Activated CD4-positive, alpha-beta T cell treated with anti-CD3 and anti-CD28 coated beads, Interleukin-2, Interleukin-4, amounts not matched to agents 100 ng/mL and 50 ng/mL, durations not matched to agents 16 hours and 8 hours (primary cell): ENCODE measurements around the gene MYO1D.
"Not testable (repeated sequence)": the region's sequence is repeated elsewhere in the genome, so short reads cannot be mapped to it uniquely, and the experiment has no call there.

Experiments
- DNase-seq: peaks from one replicate; pipeline ENCODE4 v3.0.0-alpha.2; 2020; ENCODE audit warnings: low spot score

The MYO1D gene

DNA sequence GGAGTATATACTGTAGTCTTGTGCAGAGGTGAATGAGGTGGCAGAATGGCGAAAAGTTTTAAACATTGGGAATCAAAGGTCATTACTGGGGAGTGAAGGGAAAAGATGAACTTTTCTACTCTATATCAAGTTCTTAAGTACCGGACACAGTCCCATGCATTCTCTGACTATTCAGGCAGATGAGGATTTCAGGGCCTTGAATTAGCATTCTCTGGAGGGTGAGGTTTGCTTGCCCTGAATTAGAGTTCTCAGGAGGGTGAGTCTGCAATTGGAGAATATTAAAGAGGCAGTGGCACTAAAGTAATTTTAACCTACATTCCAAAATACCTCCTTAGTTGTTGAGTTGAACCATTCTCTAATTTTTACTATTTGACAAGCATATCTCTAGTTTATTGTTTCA is 423.6 kb downstream of the MYO1D start:
- DNase-seq: no peak

DNA sequence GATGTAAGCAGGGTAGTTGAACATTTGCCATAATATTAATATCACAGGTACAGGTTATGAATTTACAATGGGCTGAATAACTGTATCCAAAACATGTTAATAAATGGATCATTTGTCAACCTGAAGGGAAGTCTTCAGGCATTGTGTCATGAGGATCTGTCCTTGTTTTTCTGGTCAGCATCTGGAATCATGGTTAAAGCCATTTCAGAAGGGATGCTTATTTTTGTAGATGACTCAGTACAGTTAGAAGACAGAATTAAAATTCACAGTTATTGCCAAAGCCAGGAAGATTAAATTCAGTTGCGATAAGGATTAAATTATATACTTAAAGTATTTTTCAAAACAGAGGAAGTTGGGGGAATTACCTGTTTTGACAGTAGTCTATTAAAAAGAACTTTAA is 424.6 kb downstream of the MYO1D start:
- no peak for DNase-seq

DNA sequence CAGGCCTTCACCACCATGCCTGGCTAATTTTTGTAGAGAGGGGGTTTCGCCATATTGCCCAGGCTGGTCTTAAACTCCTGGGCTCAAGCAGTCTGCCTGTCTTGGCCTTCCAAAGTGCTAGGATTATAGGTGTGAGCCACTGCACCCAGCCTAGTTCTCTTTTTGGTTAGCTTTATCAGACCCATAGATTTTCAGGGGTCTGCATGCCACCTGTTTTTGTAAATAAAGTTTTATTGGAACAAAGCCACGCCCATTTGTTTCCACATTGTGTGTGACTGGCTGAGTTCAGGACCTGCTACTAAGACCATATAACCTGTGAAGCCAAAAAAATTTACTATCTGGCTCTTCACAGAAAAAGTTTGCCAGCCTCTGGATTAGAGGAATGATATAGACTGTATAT is 425.0 kb downstream of the MYO1D start:
- no peak for DNase-seq

DNA sequence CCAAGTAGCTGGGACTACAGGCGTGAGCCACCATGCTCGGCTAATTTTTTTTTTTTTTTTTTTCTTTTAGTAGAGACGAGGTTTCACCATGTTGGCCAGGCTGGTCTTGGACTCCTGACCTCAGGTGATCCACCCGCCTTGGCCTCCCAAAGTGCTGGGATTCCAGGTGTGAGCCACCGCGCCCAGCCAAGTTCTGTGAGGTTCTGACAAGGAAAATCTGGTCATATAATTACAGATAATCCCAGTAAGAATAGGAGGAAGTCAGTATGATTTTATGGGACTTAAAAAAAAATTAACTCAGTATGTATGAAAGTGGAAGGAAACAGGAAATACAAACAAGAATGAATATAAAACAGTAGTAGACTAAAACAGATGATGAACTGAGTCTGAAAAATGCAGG is 426.5 kb downstream of the MYO1D start:
- not testable (repeated sequence) for DNase-seq

DNA sequence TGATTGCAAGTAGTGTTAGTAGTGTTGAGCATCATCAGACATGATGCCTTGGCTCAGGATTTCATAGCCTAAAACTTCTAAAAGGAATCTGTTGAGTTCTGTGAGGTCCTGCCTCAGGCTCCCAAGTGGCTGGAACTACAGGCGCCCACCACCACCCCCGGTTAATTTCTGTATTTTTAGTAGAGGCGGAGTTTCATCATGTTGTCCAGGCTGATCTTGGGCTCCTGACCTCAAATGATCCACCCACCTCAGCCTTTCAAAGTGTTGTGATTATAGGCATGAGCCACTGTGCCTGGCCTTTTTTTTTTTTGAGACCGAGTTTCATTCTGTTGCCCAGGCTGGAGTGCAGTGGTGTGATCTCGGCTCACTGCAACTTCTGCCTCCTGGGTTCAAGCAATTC is 427.0 kb downstream of the MYO1D start:
- no peak for DNase-seq

DNA sequence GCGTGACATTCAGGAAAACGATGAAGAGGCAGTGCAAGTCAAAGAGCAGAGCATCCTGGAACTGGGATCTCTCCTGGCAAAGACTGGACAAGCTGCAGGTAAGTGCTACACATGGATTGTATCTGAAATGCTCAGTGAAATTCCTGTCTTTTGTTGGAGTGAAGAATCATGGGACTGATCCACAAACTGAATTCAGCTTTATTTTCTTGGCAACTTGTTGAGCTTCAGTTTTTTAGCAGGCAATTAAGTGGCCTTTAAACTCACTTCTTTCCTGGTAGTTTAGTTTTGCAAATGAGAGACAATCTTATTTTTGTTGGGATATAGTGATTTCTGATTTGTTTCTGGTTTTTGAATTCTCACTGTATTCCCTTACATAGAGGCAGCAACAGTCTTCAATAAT is 430.0 kb downstream of the MYO1D start:
- DNase-seq: no peak

DNA sequence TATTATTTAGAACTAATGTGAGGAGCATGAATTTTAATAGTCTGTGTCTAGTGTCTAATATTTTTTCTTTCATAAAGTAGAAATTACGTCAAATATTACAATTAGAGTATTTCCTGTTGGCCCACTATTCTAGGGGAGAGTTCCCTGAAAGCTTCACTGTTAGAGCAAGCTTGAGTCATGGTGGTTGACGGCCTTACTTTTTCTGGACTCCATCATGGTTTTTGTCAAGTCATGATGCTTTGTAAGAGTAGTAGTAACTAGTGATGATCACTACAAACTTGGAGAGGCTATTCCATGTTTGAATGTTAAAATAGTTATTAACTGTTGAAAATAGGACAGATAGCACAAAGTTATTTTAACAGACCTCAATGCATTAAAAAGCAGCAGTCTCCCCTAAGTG is 431.0 kb downstream of the MYO1D start:
- peak; percentile 47 for DNase-seq

DNA sequence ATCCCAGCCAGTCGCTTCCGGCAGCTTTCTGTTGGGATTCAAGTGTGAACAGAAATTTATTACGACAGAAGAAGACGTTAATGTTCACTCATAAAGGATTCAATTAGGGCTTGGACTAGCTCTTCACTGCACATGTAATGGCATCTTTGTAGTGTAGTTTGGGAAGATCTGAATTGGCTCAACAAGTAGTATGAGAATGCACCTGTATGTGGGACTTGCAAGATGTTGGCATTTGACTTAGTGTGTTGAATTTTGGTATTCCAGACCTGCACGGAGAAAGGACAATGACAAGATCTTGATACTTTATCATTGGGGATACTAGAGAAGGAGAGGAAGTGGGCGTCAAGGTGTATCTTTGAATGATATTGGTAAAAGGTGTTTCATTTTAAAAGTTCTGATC is 431.4 kb downstream of the MYO1D start:
- peak; percentile 26 for DNase-seq

DNA sequence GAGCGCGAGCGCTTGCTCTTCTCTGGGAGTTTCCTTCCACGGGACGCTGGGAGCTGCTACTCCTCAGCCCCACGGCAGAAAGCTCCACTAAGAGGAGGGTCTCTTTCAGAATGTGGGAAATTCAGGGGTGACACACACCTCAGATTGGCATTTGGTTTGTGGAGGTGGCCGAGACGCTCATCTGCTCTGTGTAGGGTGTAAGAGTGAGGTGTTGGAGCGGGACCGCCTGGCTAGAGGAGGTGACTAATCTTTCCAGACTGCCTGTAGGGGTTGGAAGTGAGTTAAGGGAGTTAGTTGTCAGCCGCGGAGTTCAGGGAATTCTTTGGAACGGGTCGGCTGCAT is 431.9 kb downstream of the MYO1D start:
- peak; percentile 33 for DNase-seq

DNA sequence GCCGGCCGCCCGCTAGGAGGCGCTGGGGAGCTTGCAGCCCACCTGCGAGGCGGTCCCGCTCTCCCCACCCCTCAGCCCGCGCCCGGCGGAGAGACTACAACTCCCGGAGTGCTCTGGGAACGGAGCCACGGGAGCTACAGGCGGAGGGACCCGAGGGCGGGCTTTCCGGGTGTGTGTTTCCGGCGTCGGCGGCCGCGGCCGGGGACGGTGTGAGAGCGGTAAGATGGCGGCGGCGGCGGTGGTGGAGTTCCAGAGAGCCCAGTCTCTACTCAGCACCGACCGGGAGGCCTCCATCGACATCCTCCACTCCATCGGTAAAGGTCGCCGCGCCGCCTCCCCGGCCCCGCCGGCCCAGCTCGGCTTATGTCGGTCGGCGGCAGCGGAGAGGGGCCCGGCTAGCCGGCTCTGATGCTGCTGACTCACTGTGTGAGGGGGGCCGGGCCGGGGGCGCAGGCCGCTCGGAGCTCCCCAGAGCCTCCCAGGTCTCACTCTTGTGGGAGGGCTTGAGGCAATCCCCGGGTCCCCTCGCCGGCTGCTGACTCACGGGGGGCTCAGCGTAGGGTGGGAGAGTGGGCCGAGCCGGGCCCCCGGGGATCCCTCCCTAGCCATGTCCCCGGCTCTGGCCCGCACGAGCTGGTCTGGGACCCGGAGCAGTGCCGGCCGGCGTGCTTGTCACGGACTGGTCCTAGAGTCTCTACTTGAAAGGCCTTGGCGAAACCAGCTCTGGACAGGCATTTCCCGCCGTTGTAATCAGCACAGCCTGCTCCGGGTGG is 432.4 kb downstream of the MYO1D start, which contains the start of gene PSMD11:
Gene PSMD11, plus strand, starts transcription at position 210 of the 773 bp plus-strand sequence. Its CDS starts 14 bp downstream, at position 224.
- peak; percentile 99 for DNase-seq

DNA sequence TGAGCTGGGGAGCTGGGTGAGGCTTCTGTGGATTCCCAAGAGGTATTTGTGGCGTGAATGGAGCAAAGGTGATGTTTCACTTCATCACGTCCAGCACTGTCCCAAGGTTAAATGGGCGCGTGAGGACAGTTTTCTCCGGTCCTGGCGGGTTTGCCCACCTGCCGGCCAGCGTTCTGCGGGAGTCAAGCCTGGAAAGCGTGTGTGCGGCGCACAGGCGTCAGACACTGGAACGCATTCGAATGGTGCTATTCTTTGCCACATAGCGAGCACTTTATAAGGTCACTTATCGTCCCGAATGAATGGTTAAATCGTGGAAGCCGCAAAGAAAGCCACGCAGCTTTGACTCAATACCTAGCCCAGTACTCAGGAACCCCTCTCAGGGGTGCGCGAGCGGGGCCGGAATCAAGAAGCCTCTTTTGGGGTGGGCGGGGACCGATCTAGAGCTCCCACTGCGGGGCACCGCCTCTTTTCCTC is 433.1 kb downstream of the MYO1D start:
- DNase-seq: no peak
